Right hindlimb (tissue), 1 donor: ENCODE measurements around the gene KMT5B.
"Not testable (repeated sequence)": the region's sequence is repeated elsewhere in the genome, so short reads cannot be mapped to it uniquely, and the experiment has no call there.

Experiments used
- DNase-seq: peaks from one replicate; pipeline ENCODE4 v3.0.0-alpha.2; 2018

Gene KMT5B

DNA sequence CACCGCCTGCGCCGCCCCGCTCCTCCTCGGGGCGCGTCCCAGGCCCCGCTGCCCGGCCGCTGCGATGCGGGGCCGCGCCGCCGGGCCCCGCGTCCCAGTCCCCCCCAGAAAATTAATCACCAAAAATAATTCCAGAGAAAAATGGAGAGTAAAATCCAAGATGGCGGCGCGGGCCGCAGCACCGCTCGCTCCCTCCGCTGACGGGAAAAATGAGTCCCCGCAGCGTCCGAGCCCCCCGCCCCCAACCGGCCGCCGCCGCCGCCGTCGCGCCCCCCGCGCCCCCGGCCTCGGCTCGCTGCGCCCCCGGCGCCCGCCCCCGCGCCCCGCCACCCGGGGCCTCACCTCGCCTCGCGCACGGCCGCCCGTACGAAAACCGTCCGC is at the start of gene KMT5B:
Gene KMT5B (minus strand): TSS at position 162 of the 381 bp plus-strand sequence. CDS start 23,220 bp downstream, outside the sequence.
- DNase-seq: peak; percentile 77

DNA sequence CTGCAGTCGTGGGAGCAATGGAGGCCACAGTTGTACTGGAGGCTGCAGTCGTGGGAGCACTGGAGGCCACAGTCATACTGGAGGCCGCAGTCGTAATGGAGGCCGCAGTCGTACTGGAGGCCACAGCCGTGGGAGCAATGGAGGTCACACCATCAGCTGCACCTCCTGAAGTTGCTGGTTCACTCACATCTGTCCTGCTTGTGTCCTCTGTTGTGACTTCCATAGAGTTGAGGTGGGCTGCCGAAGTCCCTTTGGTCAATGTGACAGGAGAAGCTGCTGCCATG is 49.4 kb upstream of the KMT5B start:
- no peak for DNase-seq

DNA sequence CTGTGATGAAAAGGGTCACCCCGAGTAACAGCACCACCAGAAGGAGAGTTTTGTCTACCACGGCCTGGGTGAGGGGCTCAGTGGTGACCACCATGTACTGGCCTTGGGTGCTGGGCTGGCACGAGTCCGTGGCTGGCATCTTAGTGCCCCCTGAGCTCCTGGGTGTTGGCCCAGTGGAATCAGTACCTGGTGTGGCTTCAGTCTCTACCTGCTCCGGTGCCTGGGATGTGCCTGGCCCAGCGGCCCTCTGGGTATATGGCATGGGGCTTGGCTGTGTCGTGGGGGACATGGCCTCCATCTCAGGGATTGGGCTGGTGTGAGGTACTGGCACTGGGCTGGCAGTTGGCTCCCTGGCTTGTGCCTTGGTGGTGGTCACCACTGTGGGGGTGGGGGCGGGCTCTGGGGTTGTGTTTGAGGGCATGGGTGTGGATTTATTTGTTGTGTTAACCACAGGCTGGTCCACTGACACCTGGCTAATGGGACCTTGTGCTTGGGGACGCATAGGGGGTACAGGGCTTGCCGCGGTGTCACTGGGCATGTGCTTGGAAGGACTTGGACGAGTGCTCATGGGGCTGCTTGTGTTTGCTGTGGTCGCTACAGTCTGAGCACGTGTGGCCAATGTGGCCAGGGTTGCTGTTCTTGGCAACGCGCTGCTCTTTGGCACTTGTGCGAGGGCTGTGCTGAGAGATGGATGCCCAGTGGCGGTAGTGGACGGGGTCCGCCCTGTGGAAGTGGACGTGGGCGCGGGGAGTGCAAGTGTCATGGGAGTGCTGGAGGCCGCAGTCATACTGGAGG is 48.9 kb upstream of the KMT5B start:
- DNase-seq: no peak

DNA sequence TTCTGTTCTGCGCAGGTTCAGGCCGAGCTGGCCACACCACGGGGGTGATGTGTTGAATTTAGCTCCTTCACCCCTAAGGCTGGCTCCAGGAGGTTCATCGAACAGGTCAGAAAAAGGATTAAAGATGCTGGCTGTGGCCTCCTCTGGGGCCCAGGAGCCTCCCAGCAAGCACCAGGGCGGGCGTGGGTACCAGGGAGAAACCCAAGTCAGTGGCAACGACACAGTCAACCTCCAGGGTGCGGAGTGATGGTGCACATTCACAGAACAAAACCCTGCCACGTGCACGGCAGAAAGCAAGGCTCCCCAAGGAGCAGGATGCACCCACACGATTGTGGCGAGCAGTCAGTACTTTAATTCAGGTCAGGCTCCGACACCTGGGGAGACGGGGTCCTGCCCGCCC is 47.9 kb upstream of the KMT5B start:
- DNase-seq: no peak

DNA sequence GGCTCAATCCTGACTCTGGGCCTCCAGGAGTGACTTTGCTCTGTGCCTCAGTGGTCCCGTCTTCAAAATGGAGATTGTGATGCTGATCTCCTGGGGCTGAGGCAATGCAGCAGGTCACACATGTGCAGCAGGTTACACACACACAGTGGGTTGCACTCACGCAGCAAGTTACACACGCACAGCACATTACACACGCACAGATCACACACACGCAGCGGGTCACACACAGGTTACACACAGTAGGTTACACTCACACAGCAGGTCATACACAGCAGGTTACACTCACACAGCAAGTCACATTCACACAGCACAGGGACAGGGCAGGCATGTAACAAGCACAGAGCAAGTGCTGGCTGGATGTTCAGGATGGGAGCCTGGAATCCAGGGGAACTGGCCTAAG is 47.4 kb upstream of the KMT5B start:
- no peak for DNase-seq

DNA sequence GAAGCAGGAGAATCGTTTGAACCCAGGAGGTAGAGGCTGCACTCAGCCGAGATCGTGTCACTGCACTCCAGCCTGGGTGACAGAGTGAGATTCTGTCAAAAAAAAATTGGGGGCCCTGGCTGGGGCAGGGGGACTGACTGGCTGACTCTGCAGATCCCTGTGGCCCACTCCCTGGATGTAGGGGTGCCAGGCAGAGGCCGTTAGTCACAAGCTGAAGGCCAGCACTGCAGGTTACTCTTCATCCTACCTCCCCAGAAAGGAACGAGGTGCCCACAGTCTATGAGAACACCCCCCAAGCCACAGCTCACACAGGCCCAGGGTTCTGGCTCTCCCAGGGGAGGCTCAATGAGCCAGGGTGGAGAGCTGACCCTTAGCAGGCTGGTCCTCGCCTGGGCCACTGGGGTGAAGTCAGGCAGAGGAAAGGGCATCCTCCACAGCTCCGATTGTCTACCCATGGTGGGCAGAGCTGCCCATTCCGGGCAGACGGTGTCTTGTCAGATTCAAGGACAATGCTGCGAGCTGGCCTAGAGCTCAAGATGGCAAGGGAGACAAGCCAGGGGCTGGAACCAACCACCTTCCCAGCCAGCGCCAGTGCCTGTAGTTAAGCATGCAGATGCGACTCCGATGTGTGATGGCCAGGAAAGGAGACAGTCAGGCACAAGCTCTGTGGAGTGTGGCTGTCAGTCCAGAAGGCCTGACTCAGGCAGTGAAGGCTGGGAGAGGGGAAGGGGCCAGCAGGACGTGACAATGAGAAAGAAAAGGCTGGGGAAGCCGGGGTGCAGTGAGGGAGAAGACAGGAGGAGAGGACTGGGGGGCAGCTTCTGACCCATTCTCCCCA is 46.2 kb upstream of the KMT5B start:
- no peak for DNase-seq

DNA sequence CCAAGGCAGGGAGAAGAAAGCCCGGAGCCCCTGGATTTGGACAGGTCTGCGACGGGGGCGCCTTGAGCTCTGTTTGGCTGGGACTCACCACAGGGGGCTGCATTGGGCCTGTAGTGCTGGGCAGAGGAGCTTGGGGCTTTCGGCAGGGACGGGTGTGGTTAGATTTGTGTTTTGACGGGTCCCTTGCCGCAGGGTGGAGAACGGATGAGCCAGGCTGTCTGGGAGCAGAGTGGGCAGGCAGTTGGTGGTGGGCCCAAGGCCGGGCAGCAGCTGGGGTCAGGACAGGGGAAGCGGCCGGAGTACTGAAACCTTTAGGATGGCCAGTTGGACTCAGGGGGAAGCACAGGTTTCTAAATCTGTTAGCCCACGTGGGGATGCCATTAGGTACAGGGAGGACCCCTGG is 45.3 kb upstream of the KMT5B start:
- no peak for DNase-seq

DNA sequence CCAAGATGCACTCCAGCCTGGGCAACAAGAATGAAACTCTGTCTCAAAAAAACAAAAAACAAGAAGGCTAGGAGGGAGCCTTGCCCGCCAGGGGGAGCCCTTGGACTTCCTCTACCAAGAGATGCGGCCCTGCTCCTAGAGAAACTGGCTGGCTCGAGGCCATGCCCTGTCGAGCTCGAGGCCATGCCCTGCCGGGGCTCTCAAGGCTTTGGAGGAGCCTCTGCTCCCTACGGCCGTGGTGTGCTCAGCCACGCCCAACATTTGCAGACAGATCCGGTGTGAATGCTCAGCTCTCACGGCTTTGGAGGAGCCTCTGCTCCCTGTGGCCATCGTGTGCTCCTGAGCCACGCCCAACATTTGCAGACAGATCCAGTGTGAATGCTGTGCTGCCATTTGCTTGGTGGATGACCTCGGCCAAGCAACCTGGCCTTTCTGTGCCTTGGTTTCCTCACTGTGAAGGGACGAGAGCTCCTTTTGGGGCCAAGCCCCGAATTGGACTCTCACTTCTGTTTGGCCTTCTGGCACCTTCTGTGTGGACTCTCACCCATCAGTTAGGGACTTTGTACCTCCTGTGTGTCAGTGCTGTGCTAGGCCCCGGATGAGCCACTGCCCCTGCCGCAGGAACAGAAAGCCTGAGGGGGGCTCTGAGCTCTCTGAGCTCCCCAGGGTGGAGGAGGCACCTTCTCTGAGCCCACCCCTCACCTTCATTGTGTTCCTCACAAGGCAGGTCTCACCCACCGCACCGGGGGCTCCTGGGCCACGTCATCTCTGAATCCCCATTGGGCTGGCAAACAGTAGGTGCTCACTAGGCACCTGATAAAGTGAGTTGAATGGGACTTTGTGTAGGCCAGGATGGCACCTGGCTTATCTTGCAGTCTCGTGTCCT is 44.6 kb upstream of the KMT5B start:
- peak; percentile 93 for DNase-seq

DNA sequence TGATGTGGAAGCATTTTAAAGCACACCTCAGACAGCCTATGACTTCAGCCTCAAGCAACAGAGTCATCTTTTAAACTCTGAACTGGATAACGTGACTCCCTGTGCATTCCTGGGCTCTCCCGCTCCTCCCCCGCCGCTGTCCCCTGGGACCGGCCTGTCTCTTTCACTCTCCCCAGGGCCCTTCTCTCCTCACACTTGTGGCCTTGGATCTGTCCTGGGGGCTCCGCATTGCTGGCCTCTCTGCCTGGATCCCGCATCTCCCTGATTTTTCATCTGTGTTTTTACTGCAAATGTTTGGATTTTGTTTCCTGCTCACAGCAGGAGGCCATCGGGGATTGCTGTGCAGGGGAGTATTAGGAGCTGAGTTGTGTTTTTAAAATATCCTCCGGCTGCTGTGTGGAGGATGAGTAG is 43.2 kb upstream of the KMT5B start:
- no peak for DNase-seq

DNA sequence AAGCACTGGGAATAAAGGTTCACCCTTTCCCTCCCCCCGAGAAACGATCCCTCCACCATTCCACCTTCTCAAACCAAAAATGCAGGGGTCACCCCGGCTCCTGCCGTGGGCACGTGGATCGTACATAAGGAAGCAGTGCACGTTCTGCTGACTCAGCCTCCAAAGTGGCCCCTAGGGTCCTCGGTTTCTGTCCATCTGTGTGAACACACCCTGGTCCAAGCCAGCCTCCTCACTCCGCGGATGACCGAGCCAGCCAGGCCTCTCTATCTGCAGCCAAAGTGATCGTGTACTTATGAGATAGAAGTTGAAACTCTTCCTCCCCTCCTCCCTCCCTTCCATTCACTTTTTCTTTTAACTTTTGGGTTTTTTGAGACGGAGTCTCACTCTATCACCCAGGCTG is 42.4 kb upstream of the KMT5B start:
- DNase-seq: peak; percentile 48

DNA sequence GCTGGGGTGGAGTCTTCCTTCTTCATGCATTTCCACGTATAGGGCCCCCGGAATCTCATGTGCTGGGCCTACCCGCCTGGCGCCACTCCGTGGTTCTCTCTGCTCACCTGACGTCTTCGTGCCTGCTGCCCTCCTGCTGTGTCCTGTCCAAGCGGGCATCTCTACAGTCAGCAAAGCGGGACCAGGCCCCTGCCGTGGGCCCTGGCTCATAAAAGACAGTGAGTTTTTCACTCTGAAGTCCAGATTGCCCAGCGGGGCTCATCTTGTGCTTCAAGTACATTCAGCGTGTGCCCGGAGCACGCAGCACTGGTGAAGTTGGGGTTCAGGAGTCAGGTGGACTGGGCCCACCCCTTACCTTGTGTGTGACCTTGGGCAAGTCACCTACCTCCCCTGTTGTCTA is 41.3 kb upstream of the KMT5B start:
- no peak for DNase-seq

DNA sequence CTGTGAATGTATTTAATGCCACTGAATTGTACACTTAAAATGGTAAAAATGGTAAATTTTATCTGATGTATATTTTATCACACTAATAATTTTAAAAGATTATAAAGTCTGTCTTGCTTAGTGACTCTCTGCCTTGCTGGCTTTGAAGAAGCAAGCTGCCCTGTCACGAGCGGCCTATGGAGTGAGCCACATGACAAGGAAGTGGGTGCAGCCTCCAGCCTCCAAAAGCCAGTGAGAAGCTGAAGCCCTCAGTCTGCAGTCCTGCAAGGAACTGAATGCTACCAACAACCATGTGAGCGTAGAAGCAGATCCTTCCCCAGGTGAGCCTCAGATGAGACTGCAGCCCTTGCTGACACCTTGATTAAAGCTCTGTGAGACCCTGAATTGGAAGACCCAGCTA is 38.7 kb upstream of the KMT5B start:
- no peak for DNase-seq

DNA sequence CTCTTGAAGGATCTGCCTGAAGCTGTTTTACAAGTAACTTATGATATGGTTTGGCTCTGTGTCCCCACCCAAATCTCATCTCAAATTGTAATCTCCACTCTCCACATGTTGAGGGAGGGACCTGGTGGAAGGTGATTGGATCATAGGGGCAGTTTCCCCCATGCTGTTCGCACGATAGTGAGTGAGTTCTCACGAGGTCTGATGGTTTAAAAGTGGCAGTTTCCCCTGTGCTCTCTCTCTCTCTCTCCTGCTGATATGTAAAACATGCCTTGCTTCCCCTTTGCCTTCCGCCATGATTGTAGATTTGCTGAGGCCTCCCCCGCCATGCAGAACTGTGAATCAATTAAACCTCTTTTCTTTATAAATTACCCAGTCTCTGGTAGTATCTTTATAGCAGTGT is 31.8 kb upstream of the KMT5B start:
- not testable (repeated sequence) for DNase-seq

DNA sequence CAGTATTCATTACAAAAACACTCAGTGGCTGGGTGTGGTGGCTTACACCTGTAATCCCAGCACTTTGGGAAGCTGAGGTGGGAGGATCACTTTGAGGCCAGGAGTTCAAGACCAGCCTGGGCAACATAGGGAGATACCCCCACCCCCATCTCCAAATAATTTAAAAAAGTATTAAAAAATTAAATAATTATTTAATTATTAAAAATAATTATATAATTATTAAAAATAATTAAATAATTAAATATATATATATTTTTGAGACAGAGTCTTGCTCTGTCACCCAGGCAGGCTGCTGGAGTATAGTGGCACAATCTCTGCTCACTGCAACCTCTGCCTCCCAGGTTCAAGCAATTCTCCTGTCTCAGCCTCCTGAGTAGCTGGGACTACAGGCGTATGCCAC is 30.8 kb upstream of the KMT5B start:
- DNase-seq: not testable (repeated sequence)

DNA sequence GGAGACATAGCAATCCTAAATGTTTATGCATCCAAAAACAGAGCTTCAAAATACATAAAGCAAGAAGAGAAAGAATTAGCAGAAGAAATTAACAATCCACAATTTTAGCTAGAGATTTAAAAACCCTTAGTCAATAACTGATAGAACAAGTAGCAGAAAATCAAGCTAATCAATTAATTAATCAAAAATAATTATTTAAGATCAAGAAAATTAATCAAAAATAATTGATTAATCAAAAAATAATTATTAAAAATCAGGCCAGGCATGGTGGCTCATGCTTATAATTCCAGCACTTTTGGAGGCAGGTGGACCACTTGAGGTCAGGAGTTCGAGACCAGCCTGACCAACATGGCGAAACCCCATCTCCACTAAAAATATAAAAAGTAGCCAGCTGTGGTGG is 29.5 kb upstream of the KMT5B start:
- DNase-seq: no peak

DNA sequence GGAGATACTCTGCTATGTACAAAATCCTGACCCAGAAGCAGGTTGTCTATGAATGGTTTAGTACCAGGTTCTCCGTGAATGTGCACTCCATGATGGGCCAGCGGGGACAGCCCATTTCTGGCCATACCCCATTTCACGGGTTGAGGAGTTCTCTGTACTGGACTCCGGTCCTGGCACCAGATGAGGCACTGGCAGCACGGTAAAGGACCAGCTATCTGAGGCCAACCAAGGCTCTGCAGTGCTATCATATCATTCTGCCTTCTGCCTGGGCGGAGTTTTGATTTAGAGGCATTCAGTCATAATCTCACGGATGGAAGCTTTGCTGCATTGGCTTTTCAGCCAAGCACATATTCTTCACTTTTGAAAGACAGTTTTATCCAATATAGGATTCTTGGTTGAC is 18.5 kb upstream of the KMT5B start:
- no peak for DNase-seq

DNA sequence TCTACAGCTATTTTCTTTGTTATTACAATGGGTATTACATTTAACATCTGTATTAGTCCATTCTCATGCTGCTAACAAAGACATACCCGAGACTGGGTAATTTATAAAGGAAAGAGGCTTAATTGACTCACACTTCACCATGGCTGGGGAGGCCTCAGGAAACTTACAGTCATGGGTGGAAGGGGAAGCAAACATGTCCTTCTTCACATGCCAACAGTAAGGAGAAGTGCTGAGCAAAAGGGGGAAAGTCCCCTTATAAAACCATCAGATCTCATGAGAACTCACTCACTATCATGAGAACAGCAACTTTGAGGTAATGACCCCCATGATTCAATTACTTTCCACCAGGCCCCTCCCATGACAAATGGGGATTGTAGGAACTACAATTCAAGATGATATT is 16.5 kb upstream of the KMT5B start:
- no peak for DNase-seq

DNA sequence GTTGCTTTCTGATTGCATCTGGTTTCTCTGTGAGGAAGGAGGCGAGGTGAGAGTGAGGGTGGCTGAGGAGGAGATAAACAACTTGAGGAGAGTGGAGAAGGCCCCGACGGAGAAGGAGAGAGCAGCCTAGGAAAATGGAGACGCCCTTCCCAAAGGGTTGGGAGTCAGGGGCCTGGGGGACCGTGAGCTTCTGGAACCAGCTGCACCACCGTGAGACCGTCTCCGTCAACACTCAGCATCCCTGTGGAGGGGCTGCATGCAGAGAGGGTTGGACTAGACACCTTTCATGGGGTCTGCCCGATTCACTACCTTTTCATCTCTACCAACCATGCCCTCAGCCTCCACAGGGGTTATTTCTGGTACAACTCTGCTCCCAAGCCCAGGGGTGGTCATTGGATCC is 13.3 kb upstream of the KMT5B start:
- DNase-seq: no peak

DNA sequence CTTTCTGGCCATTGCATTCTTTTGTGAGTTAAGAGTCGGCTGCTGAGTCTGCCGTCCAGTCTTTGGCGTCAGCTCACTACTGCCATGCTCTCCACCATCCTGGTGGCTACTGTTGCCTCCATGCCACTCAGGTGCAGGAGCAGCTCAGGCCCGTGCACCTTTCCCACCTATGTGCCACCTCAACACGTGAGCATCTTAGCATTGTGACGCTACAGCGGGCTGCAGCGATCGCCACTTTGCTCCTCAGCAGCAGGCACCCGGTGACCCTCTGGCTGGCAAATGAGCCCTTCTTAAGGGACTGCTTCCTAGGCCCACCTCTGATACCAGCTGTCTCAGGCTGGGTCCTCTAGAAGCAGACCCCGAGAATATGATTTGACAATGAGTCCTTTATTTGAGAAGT is 11.5 kb upstream of the KMT5B start:
- no peak for DNase-seq

DNA sequence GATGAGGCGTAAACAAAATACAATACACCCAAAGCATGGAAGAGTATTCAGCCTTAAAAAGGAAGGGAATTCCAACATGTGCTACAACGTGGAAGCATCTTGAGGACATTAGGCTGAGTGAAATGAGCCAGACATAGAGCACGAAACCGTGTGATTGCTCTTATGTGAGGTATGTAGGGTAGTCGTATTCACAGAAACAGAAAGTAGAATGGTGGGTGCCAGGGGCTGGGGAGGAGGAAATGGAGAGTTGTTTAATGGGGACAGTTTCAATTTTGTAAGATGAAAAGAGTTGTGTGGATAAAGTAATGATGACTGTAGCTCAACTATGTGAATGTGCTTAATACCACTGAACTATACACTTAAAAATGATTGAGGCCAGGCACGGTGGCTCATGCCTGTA is 10.2 kb upstream of the KMT5B start:
- DNase-seq: no peak

DNA sequence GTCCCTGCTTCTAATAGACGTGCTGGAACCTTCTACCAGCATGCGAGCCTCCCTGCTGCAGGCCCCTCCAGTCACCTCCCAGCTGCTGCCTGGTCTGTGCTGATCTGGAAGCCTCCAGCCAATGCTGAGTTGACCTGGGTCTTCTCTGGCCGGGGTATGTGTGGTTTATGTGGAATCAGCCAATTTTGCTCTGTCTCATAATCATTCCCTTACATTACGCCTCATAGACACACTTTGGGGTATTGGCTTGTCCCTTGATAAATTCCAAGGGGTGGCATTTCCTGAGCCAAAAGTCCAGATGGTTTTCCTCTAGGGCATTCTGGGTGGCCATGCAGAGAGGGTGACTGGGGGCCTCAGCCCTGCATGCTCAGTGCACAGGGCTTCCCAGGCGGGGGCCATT is 8.3 kb upstream of the KMT5B start:
- DNase-seq: no peak

DNA sequence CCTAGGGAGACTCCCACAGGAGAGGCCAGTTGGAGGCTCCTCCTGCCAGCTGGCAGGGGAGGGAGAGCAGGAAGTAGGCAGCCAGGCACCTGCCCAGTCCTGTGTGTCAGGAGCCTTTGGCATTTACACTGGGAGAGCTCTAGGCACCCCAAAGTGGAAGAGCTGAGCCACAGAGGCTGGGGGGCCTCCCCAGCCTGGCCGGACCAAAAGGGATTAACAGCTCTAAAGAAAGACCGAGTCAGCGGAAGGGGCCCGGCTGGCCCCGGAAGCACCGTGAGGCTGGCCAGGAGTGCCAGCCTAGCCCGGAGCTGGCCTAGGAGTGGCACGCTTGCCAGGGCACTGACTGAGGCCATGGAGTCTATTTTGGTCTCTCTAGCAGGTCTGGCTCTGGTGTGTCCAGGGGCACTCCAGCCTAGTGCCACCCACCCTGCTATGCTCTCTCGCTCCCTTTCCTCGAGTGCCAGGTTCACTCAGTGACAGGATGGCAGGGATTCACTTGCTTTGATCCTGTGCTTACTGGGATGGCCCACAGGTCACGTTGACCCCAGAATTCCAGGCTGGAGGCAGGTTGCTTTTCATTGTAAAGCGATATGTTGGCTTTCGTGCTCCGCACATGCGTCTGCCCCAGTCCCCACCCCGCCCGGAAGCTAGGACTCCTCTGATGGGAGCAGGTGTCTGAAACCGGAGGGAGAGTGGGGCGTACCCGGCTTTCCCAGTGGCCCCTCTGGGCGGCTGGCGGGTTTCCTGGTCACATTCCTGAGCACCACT is 3.3 kb upstream of the KMT5B start:
- no peak for DNase-seq
